ENCODE results near the gene AP1AR.

Gene AP1AR

GRCh38 chr4:112270051-112270450 lies 38.5 kb downstream of the AP1AR start:
- H3K9me3 ChIP-seq (ENCODE audit: control insufficient read depth, low read length), result no peaks in the 10 kb centered on the region
- H3K36me3 ChIP-seq (ENCODE audit: control insufficient read depth, insufficient read depth, low read length), result no peaks in the 10 kb centered on the region
- H3K27me3 ChIP-seq (ENCODE audit: control insufficient read depth, insufficient read depth, low read length), result no peaks in the 10 kb centered on the region
- no peak overlapping the region for H2AFZ ChIP-seq
- no peaks in the 10 kb centered on the region for H3K79me2 ChIP-seq
- H3K4me1 ChIP-seq, result no peaks in the 10 kb centered on the region
- no peak overlapping the region for H3K4me3 ChIP-seq (ENCODE audit: low read depth, low read length)
- H3K4me2 ChIP-seq (ENCODE audit: low read length), result no peak overlapping the region
- H3K27ac ChIP-seq, result no peak overlapping the region
- H3K9ac ChIP-seq, result no peak overlapping the region
- TF ChIP-seq CTCF (IDR thresholded peaks at IDR 0.05), result no peak

- no peak overlapping the region for H2AFZ ChIP-seq
- no peak overlapping the region for H3K4me2 ChIP-seq (ENCODE audit: low read length)
- no peak for TF ChIP-seq CTCF (IDR thresholded peaks at IDR 0.05)
- no peak overlapping the region for H3K27ac ChIP-seq
- H3K4me1 ChIP-seq, result no peaks in the 10 kb centered on the region
- H3K27me3 ChIP-seq (ENCODE audit: control insufficient read depth, insufficient read depth, low read length), result no peaks in the 10 kb centered on the region
- no peaks in the 10 kb centered on the region for H3K79me2 ChIP-seq
- no peak overlapping the region for H3K4me3 ChIP-seq (ENCODE audit: low read depth, low read length)
- no peaks in the 10 kb centered on the region for H3K36me3 ChIP-seq (ENCODE audit: control insufficient read depth, insufficient read depth, low read length)
- no peak overlapping the region for H3K9ac ChIP-seq
- H3K9me3 ChIP-seq (ENCODE audit: control insufficient read depth, low read length), result no peaks in the 10 kb centered on the region
Measured at GRCh38 chr4:112270640-112271421, 39.2 kb downstream of the AP1AR start.

- Histone ChIP-seq H3K27ac (no peak overlapping the region), H3K79me2 (no peaks in the 10 kb centered on the region), H3K9ac (no peak overlapping the region), H3K4me3 (ENCODE audit: low read depth, low read length) (no peak overlapping the region), H3K4me1 (no peaks in the 10 kb centered on the region), H3K36me3 (ENCODE audit: control insufficient read depth, insufficient read depth, low read length) (no peaks in the 10 kb centered on the region), H3K27me3 (ENCODE audit: control insufficient read depth, insufficient read depth, low read length) (no peaks in the 10 kb centered on the region), H3K4me2 (ENCODE audit: low read length) (no peak overlapping the region), H3K9me3 (ENCODE audit: control insufficient read depth, low read length) (no peaks in the 10 kb centered on the region), H2AFZ (no peak overlapping the region)
- no peak for TF ChIP-seq CTCF (IDR thresholded peaks at IDR 0.05)
Measured at GRCh38 chr4:112272292-112272691, 40.7 kb downstream of the AP1AR start.

- H3K36me3 ChIP-seq (ENCODE audit: control insufficient read depth, insufficient read depth, low read length), result no peaks in the 10 kb centered on the region
Measured at GRCh38 chr4:112274959-112275358, 43.4 kb downstream of the AP1AR start.

More at GRCh38 chr4:112274959-112275358, 43.4 kb downstream of the AP1AR start:
- Histone ChIP-seq H3K4me1 (no peaks in the 10 kb centered on the region), H3K27me3 (ENCODE audit: control insufficient read depth, insufficient read depth, low read length) (no peaks in the 10 kb centered on the region), H3K4me2 (ENCODE audit: low read length) (no peak overlapping the region), H2AFZ (no peak overlapping the region), H3K9me3 (ENCODE audit: control insufficient read depth, low read length) (no peaks in the 10 kb centered on the region), H3K9ac (no peak overlapping the region), H3K27ac (no peak overlapping the region), H3K79me2 (no peaks in the 10 kb centered on the region), H3K4me3 (ENCODE audit: low read depth, low read length) (no peak overlapping the region)
- no peak for TF ChIP-seq CTCF (IDR thresholded peaks at IDR 0.05)
